ENCODE measurements around the gene NR5A2.

NR5A2 gene

GRCh38 chr1:200062143-200062542 lies 34.6 kb downstream of the NR5A2 start:
- no peak for DNase-seq (ENCODE audit: low read depth, low spot score)

- no peak for DNase-seq (ENCODE audit: low read depth, low spot score)
These were observed 45.3 kb downstream of the NR5A2 start for GRCh38 chr1:200072636-200073285.

- DNase-seq (ENCODE audit: low read depth, low spot score): no peak
These were observed 45.8 kb downstream of the NR5A2 start for GRCh38 chr1:200073286-200073637.

- DNase-seq (ENCODE audit: low read depth, low spot score): no peak
These were observed 48.0 kb downstream of the NR5A2 start for GRCh38 chr1:200075522-200075921.

GRCh38 chr1:200075938-200076546 lies 48.5 kb downstream of the NR5A2 start:
- DNase-seq (ENCODE audit: low read depth, low spot score): peak; percentile 9

- DNase-seq (ENCODE audit: low read depth, low spot score): no peak
These were observed 51.9 kb downstream of the NR5A2 start for GRCh38 chr1:200079232-200079940.

GRCh38 chr1:200081151-200081968 lies 53.9 kb downstream of the NR5A2 start:
- DNase-seq (ENCODE audit: low read depth, low spot score): no peak

- DNase-seq (ENCODE audit: low read depth, low spot score): no peak
These were observed 54.4 kb downstream of the NR5A2 start for GRCh38 chr1:200081969-200082245.

- DNase-seq (ENCODE audit: low read depth, low spot score): no peak
These were observed 54.8 kb downstream of the NR5A2 start for GRCh38 chr1:200082329-200082728.

GRCh38 chr1:200090252-200091159 lies 63.0 kb downstream of the NR5A2 start:
- DNase-seq (ENCODE audit: low read depth, low spot score): no peak

- no peak for DNase-seq (ENCODE audit: low read depth, low spot score)
These were observed 67.6 kb downstream of the NR5A2 start for GRCh38 chr1:200095057-200095577.

- no peak for DNase-seq (ENCODE audit: low read depth, low spot score)
These were observed 69.3 kb downstream of the NR5A2 start for GRCh38 chr1:200096774-200097173.

- DNase-seq (ENCODE audit: low read depth, low spot score): no peak
These were observed 71.5 kb downstream of the NR5A2 start for GRCh38 chr1:200099040-200099439.

GRCh38 chr1:200103966-200104583 lies 76.6 kb downstream of the NR5A2 start:
- DNase-seq (ENCODE audit: low read depth, low spot score): no peak

- DNase-seq (ENCODE audit: low read depth, low spot score): no peak
These were observed 79.5 kb downstream of the NR5A2 start for GRCh38 chr1:200107004-200107470.

GRCh38 chr1:200108659-200109058 lies 81.1 kb downstream of the NR5A2 start:
- DNase-seq (ENCODE audit: low read depth, low spot score): no peak

GRCh38 chr1:200112290-200112689 lies 84.8 kb downstream of the NR5A2 start:
- DNase-seq (ENCODE audit: low read depth, low spot score): no peak

GRCh38 chr1:200115532-200115931 lies 88.0 kb downstream of the NR5A2 start:
- DNase-seq (ENCODE audit: low read depth, low spot score): no peak

- no peak for DNase-seq (ENCODE audit: low read depth, low spot score)
These were observed 88.8 kb downstream of the NR5A2 start for GRCh38 chr1:200116324-200116723.

GRCh38 chr1:200118779-200119505 lies 91.4 kb downstream of the NR5A2 start:
- no peak for DNase-seq (ENCODE audit: low read depth, low spot score)

All from smooth muscle cell of the brain vasculature (primary cell).